G401.6 (cell line): ENCODE results near the gene KCNK16.

Source experiments
- FAIRE-seq: peaks from 2 replicates; lab custom pipeline; 2012; peaks lifted over from hg19 to GRCh38; lab: Jason Lieb, UNC

Gene KCNK16

GRCh38 chr6:39341937-39342336 lies 19.4 kb upstream of the KCNK16 start:
- FAIRE-seq, result no peak

DNA sequence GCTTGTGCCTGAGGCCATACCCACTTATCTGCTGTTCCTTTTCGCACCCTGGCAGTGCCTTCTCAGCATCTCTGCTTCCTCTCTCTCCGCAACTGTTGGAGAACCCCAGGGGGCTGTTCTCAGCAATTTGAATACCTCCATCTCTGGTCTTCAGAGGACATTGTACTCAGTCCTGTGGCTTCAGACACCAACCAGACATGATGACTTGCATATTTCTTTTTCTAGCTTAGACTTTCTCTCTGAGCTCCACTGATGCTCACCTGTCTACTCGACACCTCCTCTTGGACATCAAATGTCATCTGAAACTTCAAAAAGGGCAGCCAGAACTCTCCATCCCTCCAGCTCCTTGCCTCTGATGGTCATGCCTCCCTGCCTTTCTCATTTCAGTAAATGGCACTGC lies 18.9 kb upstream of the KCNK16 start:
- no peak for FAIRE-seq

GRCh38 chr6:39339868-39340550 lies 17.5 kb upstream of the KCNK16 start:
- FAIRE-seq, result no peak

DNA sequence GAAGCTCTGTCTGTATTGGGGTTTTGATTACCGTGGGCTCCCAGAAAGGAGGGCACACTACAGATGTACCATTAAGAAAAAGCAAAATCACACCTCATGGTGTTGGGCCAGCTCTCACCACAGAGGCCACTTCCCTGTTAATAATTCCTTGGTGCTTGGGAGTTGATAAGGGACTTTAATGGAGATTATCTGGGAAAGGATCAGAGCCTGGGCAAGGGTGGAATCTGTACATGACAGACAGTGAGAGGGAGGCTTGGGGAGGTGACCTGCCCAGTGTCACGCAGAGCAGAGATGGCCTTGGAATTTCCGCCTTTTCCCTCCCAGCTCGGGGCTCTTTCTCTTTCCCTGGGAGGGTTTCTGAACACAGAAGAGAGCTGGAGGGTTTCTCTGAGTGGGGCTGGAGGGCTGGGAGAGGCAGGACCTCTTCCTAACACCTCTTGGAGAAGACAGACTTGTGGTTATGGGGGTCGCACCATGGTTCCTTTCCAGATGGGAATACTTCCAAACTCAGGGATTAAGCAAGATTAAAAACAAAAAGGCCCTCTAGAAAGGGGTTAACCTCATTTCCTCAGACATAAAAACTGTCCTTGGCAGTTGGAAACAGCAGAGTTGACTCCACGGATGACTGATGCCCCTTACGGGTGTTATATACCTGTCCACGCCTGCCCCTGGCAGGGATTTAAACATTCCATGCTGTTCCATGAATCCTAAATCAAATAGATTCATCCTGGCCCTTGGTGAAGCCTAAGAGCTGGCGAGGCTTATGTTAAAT lies 16.8 kb upstream of the KCNK16 start:
- no peak for FAIRE-seq

DNA sequence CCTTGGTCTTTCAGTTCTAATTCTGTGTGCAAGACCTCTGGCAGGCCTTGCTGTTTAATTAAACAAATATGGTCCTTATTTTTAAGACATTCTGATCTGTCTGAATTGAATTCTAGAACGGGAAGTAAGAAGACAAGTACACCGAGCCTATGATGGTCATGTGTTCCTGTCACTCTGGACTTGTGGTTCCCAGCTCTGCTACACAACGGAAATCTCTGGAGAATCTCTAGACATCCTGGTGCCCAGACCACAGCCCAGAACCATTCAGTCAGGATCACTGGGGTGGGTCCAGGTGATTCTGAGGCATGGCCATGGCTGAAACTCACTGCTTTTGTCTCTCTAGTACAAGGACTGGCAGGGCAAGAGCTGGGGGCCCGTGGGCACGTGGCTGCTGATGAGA lies 15.9 kb upstream of the KCNK16 start:
- no peak for FAIRE-seq

- FAIRE-seq, result no peak
Measured at GRCh38 chr6:39335780-39336545, 13.5 kb upstream of the KCNK16 start.

DNA sequence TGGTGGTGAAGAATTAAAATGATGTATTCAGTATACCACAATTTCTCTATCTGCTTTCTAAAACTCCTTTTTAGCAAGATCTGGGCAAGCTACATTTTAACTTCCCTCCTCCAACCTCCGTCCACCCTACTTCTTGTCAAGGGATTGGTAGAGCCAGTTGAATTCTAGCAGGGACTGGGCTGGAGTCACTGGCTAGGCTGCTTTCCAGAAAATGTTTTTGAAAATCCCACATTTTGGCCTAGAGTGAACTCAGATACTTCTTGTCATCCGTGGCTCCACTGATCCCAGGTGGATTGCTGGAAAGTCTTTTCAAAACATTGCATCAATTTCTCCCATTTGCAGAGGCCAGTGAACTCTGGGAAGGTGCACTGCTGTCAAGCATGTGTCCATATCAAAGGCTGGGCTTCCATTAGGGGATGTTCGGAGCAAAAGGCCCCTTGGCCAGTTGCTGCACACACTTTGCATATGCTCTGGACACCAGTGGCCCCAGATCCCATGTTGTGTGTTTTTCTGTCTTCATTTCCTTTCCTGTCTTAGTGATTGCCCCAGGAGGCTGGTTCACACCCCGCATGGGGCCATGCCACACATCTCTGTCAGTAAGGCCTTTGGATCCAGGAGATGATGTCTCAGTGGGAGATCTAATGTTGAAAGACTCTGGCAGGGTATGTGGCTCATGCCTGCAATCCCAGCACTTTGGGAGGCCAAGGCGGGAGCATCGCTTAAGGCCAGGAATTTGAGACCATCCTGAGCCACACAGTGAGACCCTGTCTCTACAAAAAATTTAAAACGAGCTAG lies 11.3 kb upstream of the KCNK16 start:
- FAIRE-seq, result no peak

DNA sequence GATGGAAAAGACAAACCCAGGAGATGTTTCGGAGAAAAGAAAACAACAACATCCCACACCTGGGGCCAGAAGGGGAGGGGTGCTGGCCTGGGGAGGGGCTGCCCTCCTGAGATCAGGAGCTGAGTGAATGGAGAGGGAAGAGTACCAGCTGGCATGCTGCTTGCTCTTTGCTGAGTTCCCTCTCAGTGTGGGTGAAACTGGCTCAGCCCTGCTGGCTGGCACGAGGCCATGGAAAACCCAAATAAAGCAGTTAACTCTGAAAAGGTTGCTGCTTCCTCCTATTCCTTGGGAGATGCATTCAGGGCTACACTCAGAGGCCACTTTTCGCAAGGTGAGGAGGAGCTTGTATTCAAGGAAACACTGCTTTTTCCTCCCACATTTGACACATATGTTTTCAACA lies 8.0 kb upstream of the KCNK16 start:
- no peak for FAIRE-seq

DNA sequence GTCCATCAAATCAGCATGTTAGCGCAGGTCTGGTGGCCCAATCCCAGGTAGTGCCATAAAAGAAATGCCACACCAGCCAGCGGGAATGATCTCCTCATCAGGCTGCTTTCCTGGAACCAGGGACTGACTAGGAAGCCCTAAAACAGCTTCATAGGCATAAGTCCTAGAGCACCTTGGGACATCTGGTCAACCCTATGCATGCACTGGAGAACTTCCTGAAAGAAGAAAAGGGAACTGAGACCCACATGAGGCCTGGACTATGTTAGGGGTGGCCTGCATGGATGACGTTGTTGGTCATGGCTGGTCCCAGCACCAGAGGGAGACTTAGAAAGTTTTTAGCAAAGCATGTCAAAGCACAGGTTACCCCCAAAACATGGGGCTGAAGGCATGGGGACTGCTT lies 7.6 kb upstream of the KCNK16 start:
- no peak for FAIRE-seq

GRCh38 chr6:39328066-39328465 lies 5.6 kb upstream of the KCNK16 start:
- no peak for FAIRE-seq

GRCh38 chr6:39327507-39327906 lies 5.0 kb upstream of the KCNK16 start:
- FAIRE-seq, result no peak

DNA sequence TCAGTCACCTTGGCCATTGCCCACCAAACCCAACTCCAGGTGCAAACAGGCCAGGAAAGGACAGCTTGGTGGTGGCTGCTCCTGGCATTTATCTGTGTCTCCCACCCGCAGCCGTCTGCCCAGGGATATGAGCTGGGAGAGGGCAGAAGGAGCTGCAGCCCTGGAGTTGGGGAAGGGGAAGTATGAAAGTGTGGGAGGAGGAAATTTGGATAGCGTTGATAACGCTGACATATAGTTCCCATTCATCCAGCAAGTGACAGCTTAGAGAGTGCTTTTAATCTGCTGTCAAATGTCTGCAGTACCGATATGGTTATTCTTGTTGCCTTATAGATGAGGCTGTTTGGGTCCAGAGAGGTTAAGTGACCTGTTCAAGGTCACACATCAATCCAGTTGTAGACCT lies 741 bp downstream of the KCNK16 start:
- FAIRE-seq, result no peak

- FAIRE-seq, result no peak
Measured at GRCh38 chr6:39320363-39320984, 2.0 kb downstream of the KCNK16 start.

GRCh38 chr6:39319621-39320362 lies 2.7 kb downstream of the KCNK16 start:
- FAIRE-seq, result no peak

DNA sequence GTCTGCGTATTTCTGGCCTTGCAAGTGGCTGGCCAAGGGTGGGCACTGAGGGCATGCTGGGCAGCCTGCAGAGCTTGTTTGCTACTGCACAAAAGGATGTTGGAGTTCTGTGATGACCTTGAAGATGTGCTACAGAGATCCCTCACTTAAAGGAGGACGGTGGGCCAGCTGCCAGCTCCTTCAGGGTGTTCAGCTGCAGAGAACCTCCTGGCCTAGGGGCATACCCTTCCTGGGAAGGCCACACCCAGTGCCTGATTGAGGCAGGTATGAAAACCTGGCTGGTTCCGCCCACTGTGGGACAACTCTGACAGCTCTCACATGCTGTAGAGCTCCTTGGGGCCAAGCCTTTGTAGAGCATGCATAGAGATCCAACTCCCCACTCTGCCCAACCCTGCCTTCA lies 5.2 kb downstream of the KCNK16 start:
- no peak for FAIRE-seq

- FAIRE-seq, result no peak
Measured at GRCh38 chr6:39314273-39314795, 8.2 kb downstream of the KCNK16 start, which contains the start of gene KCNK17. KCNK17 (minus strand) TSS chr6:39314419; CDS start chr6:39314320, 99 bp downstream.

- FAIRE-seq, result no peak
Measured at GRCh38 chr6:39313526-39314272, 8.8 kb downstream of the KCNK16 start.

GRCh38 chr6:39312912-39313525 lies 9.5 kb downstream of the KCNK16 start:
- FAIRE-seq, result no peak

DNA sequence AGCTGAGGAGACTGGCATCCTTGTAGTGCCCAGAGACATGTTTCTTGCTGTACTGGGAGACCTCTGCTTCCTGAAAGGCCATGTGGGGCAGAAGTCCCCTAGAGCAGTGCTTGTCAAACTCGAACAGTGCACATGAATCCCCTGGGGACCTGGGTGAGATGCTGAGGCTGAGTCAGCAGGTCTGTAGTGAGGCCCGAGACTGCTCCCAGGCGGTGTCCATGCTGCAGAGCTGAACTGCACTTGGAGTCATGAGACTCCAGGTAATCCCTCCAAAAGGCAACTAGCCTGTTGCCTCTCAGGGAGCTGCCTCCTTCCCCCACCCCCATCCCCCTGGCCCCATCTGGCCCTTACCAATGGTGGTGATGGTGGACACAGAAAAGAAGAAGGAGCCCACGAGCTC lies 12.0 kb downstream of the KCNK16 start:
- no peak for FAIRE-seq
